ENCODE data around the gene WNT9B. TPM values are rescaled to one million over a fixed set of nuclear protein-coding genes. Genes with fewer than 3 reads are reported as not detected.

Gene WNT9B
- total and polyA plus RNA-seq, 9 of the 15 experiments (the other 6 are each of a cell fraction or from before 2014, with no cell fraction given): not detected

DNA sequence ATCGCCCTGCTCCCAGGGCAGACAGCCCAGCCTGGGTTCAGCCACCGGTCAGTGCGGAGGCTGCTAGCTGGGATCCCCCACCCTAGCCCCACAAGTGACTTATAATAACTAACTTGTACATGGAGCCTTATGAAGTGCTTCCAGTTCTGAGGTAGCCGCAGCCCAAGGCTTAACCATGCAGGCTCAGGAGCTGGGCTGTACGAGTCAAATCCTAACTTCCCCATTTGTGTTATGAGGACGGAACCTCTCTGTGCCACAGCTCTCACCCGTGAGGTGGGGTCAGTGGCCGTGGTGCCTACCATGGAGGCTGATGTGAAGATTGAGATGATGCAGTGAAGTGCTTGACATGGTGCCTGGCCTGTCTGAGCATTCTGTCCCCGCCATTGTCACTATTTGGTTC lies 43.8 kb downstream of the WNT9B start:
- Histone ChIP-seq H2AFZ (ENCODE audit: low read depth, low read length) (no peak overlapping the region), H3K4me1 (replicated peaks in 1 of 2; ENCODE audit: control insufficient read depth in 2 of 2, insufficient read depth in 2 of 2, low read length in 2 of 2) (peaks cover 0 to 18% of the 10 kb centered on the region in 2 experiments; a peak in 3 of 5 replicates), H3K9ac (ENCODE audit: insufficient read depth in 1 of 2, low read depth in 2 of 2, low read length in 2 of 2) (peak overlapping the region in 1 of 2 experiments; percentile 20; a peak in 2 of 4 replicates), H3K4me3 (no peak overlapping the region), H3K9me3 (replicated peaks; ENCODE audit: control insufficient read depth, insufficient read depth, low read depth, low read length) (peaks cover 4% of the 10 kb centered on the region; the same call in 1 of the 2 replicates), H3K27ac (ENCODE audit: extremely low read depth, low read depth, low read length) (no peak overlapping the region), H4K20me1 (replicated peaks; ENCODE audit: control insufficient read depth, insufficient read depth, low read length) (peaks cover under 1% of the 10 kb centered on the region; the same call in 1 of the 2 replicates), H3K4me2 (ENCODE audit: insufficient read depth, low read length) (no peak overlapping the region), H3K36me3 (ENCODE audit: control insufficient read depth, insufficient read depth, low read length) (no peaks in the 10 kb centered on the region), H3K79me2 (ENCODE audit: control insufficient read depth, insufficient read depth, low read length) (no peaks in the 10 kb centered on the region), H3K9me1 (ENCODE audit: control insufficient read depth, insufficient read depth, low read length) (no peaks in the 10 kb centered on the region), H3K27me3 (ENCODE audit: control insufficient read depth in 2 of 2, insufficient read depth in 2 of 2, low read length in 2 of 2) (peaks cover 40 to 70% of the 10 kb centered on the region in 2 experiments)
- TF ChIP-seq, protein P1, sequence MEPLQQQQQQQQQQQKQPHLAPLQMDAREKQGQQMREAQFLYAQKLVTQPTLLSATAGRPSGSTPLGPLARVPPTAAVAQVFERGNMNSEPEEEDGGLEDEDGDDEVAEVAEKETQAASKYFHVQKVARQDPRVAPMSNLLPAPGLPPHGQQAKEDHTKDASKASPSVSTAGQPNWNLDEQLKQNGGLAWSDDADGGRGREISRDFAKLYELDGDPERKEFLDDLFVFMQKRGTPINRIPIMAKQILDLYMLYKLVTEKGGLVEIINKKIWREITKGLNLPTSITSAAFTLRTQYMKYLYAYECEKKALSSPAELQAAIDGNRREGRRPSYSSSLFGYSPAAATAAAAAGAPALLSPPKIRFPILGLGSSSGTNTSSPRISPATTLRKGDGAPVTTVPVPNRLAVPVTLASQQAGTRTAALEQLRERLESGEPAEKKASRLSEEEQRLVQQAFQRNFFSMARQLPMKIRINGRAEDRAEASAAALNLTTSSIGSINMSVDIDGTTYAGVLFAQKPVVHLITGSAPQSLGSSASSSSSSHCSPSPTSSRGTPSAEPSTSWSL (CRISPR knock-in tag; IDR thresholded peaks at IDR 0.05; ENCODE audit: borderline replicate concordance): no peak
- TF ChIP-seq ZNF354B (CRISPR knock-in tag; IDR thresholded peaks at IDR 0.05) (no peak), SPI1 (IDR thresholded peaks at IDR 0.05; ENCODE audit: borderline replicate concordance, low read depth, low read length) (0 out of 2 replicates have a peak, but pooled peaks have one; percentile 18), ZNF75A (CRISPR knock-in tag; IDR thresholded peaks at IDR 0.05) (no peak), PML (IDR thresholded peaks at IDR 0.05; ENCODE audit: low read length) (no peak), ZNF165 (CRISPR knock-in tag; IDR thresholded peaks at IDR 0.05; ENCODE audit: borderline replicate concordance) (no peak)
- no TSS peak for BruUV-seq (replicated peaks)
- ATAC-seq (peak; percentile 24; the same call in 2 of the 3 replicates), FAIRE-seq (no peak), DNase-seq (ENCODE audit: extremely low read depth in 1 of 4, low spot score in 3 of 4) (no peak)
- intact Hi-C loops (cut with micrococcal nuclease) (no loop called here), in situ Hi-C loops (cut with MboI) (no loop called here)
- 28% methylated on average over 9 of the region's 9 CpGs for WGBS (ENCODE audit: insufficient coverage, low coverage, missing lambda C conversion rate)
- CTCF ChIA-PET (ENCODE audit: low intra/inter-chr PET ratio): interaction anchor here (0.5 kb wide), 1 partner anchor 1467 kb away, joined by 3 read pairs; no protein-coding TSS in a partner anchor
- POLR2A ChIA-PET: interaction anchor here (0.6 to 1.7 kb wide), 3 partner anchors 12 to 51 kb away, joined by 3 to 4 read pairs (median 3); no protein-coding TSS in a partner anchor

Data from K562 (cell line).